Measurements from ENCODE around the gene DPH5. TPM values are rescaled to one million over a fixed set of nuclear protein-coding genes. Genes with fewer than 3 reads are reported as not detected.
"Not testable (repeated sequence)": the region's sequence is repeated elsewhere in the genome, so short reads cannot be mapped to it uniquely, and the experiment has no call there.

DPH5 gene
- total and polyA plus RNA-seq, 8 donors = 26.9 to 79.7 (median 70.7) TPM

- Histone ChIP-seq H3K9me3 (no peaks in the 10 kb centered on the region), H3K36me3 (no peaks in the 10 kb centered on the region), H3K27me3 (no peaks in the 10 kb centered on the region), H3K4me3 (no peak overlapping the region), H3K4me1 (peaks cover 0 to 14% of the 10 kb centered on the region in 2 donors), H3K27ac (no peak overlapping the region)
- intact Hi-C loops (cut with DNase I) = no loop called here
- no peak for TF ChIP-seq CTCF (IDR thresholded peaks at IDR 0.05)
- no peak for DNase-seq
- ATAC-seq = no peak
Measured at GRCh38 chr1:101033017-101033416, 7.4 kb upstream of the DPH5 start.

GRCh38 chr1:101032129-101032528, 6.5 kb upstream of the DPH5 start:
- H3K27me3 ChIP-seq; DNase-seq; intact Hi-C loops (cut with DNase I); H3K27ac ChIP-seq; H3K36me3 ChIP-seq; H3K4me3 ChIP-seq; H3K9me3 ChIP-seq; ATAC-seq: not testable (repeated sequence)
- H3K4me1 ChIP-seq = peaks cover 0 to 21% of the 10 kb centered on the region in 2 donors

- H3K36me3 ChIP-seq = no peaks in the 10 kb centered on the region
- no peaks in the 10 kb centered on the region for H3K27me3 ChIP-seq
- H3K9me3 ChIP-seq = no peaks in the 10 kb centered on the region
- no peak overlapping the region for H3K27ac ChIP-seq
- no peak overlapping the region for H3K4me3 ChIP-seq
- peaks cover 0 to 32% of the 10 kb centered on the region in 2 donors for H3K4me1 ChIP-seq
- ATAC-seq (no peak), DNase-seq (no peak)
- intact Hi-C loops (cut with DNase I) = no loop called here
- TF ChIP-seq CTCF (IDR thresholded peaks at IDR 0.05) = no peak
Measured at GRCh38 chr1:101030881-101031280, 5.3 kb upstream of the DPH5 start.

GRCh38 chr1:101029184-101029583, 3.6 kb upstream of the DPH5 start:
- Histone ChIP-seq H3K27me3 (no peaks in the 10 kb centered on the region), H3K36me3 (no peaks in the 10 kb centered on the region), H3K9me3 (no peaks in the 10 kb centered on the region), H3K4me3 (no peak overlapping the region), H3K27ac (no peak overlapping the region), H3K4me1 (peaks cover 0 to 43% of the 10 kb centered on the region in 2 donors)
- no peak for DNase-seq
- TF ChIP-seq CTCF (IDR thresholded peaks at IDR 0.05) = no peak
- intact Hi-C loops (cut with DNase I) = no loop called here
- no peak for ATAC-seq

GRCh38 chr1:101028466-101028865, 2.9 kb upstream of the DPH5 start:
- no peaks in the 10 kb centered on the region for H3K9me3 ChIP-seq
- no peak for ATAC-seq
- no peak overlapping the region for H3K4me3 ChIP-seq
- H3K27ac ChIP-seq = no peak overlapping the region
- TF ChIP-seq CTCF (IDR thresholded peaks at IDR 0.05) = no peak
- H3K27me3 ChIP-seq = no peaks in the 10 kb centered on the region
- intact Hi-C loops (cut with DNase I) = no loop called here
- no peak for DNase-seq
- peaks cover 0 to 45% of the 10 kb centered on the region in 2 donors for H3K4me1 ChIP-seq
- H3K36me3 ChIP-seq = no peaks in the 10 kb centered on the region

GRCh38 chr1:101027194-101027772, 1.7 kb upstream of the DPH5 start:
- intact Hi-C loops (cut with DNase I) = no loop called here
- DNase-seq = no peak
- no peak for ATAC-seq

More at GRCh38 chr1:101027194-101027772, 1.7 kb upstream of the DPH5 start:
- TF ChIP-seq CTCF (IDR thresholded peaks at IDR 0.05) = no peak
- H3K4me1 ChIP-seq = peaks cover 0 to 52% of the 10 kb centered on the region in 2 donors
- no peak overlapping the region for H3K27ac ChIP-seq
- H3K4me3 ChIP-seq = no peak overlapping the region
- no peaks in the 10 kb centered on the region for H3K36me3 ChIP-seq
- H3K27me3 ChIP-seq = no peaks in the 10 kb centered on the region
- H3K9me3 ChIP-seq = no peaks in the 10 kb centered on the region
